MM.1S (cell line): ENCODE results near the gene GNPTAB.

Experiments
- DNase-seq: peaks from one replicate; pipeline ENCODE4 v3.0.0-alpha.2; 2015
- H2AFZ ChIP-seq: fragments of 300-600 bp; sonication (generic); 2 replicates; pipeline ENCODE4 v1.6.0; 2016; ENCODE audit warnings: antibody characterized with exemption, low read length
- H3F3A ChIP-seq: fragments of 300-600 bp; sonication (generic); 2 replicates; pipeline ENCODE4 v1.6.1; 2016; ENCODE audit warnings: mild to moderate bottlenecking, antibody characterized with exemption, low read length, moderate library complexity, mixed read lengths; ENCODE audit not compliant: insufficient read depth
- H3K27ac ChIP-seq: fragments of 300-600 bp; sonication (generic); 2 replicates; pipeline ENCODE4 v1.5.1; 2016; ENCODE audit warnings: mild to moderate bottlenecking, low read length
- H3K27me3 ChIP-seq: fragments of 300-600 bp; sonication (generic); replicated peaks from 2 replicates; pipeline ENCODE4 v1.6.0; 2016; ENCODE audit warnings: low read length; ENCODE audit not compliant: insufficient read depth
- H3K36me3 ChIP-seq: fragments of 300-600 bp; sonication (generic); replicated peaks from 2 replicates; pipeline ENCODE4 v1.6.1; 2016; ENCODE audit warnings: mild to moderate bottlenecking, low read length, mixed read lengths; ENCODE audit not compliant: insufficient read depth
- H3K4me1 ChIP-seq: fragments of 300-600 bp; sonication (generic); 2 replicates; pipeline ENCODE4 v1.6.1; 2016; ENCODE audit warnings: low read length, mixed read lengths
- H3K4me2 ChIP-seq: fragments of 300-600 bp; sonication (generic); 2 replicates; pipeline ENCODE4 v1.6.0; 2016; ENCODE audit warnings: low read depth, low read length
- H3K4me3 ChIP-seq: fragments of 300-600 bp; sonication (generic); 2 replicates; pipeline ENCODE4 v1.5.1; 2016; ENCODE audit warnings: low read length, mixed read lengths
- H3K79me2 ChIP-seq: fragments of 300-600 bp; sonication (generic); 2 replicates; pipeline ENCODE4 v1.6.1; 2016; ENCODE audit warnings: mixed run types, low read length, mixed read lengths
- H3K9ac ChIP-seq: fragments of 300-600 bp; sonication (generic); 2 replicates; pipeline ENCODE4 v1.6.1; 2016; ENCODE audit warnings: low read length, mixed read lengths
- H3K9me2 ChIP-seq: fragments of 300-600 bp; sonication (generic); replicated peaks from 2 replicates; pipeline ENCODE4 v1.6.1; 2016; ENCODE audit warnings: mild to moderate bottlenecking, low read length, mixed read lengths; ENCODE audit not compliant: insufficient read depth
- H3K9me3 ChIP-seq: fragments of 300-600 bp; sonication (generic); replicated peaks from 2 replicates; pipeline ENCODE4 v1.6.1; 2016; ENCODE audit warnings: mild to moderate bottlenecking, low read length, mixed read lengths; ENCODE audit not compliant: insufficient read depth
- H4K20me1 ChIP-seq: fragments of 300-600 bp; sonication (generic); 2 replicates; pipeline ENCODE4 v1.6.1; 2016; ENCODE audit warnings: mild to moderate bottlenecking, low read length, moderate library complexity, mixed read lengths; ENCODE audit not compliant: insufficient read depth
- EZH2 ChIP-seq: fragments of 300-600 bp; sonication (generic); optimal IDR thresholded peaks from 2 replicates; pipeline ENCODE3; 2017; ENCODE audit warnings: low read depth, mild to moderate bottlenecking, antibody characterized with exemption, low read length, mixed read lengths
- EZH2phosphoT487 ChIP-seq: fragments of 300-600 bp; sonication (generic); IDR thresholded peaks from 2 replicates; pipeline ENCODE4 v1.6.1; 2018; ENCODE audit warnings: antibody characterized with exemption, low read length
- TF ChIP-seq, protein P1 (sequence below): fragments of 300-600 bp; sonication (generic); IDR thresholded peaks from 2 replicates; pipeline ENCODE4 v1.5.1; 2016; ENCODE audit warnings: antibody characterized with exemption, low read length, mixed read lengths

The GNPTAB gene

GRCh38 chr12:101763246-101763931, 67.4 kb downstream of the GNPTAB start:
- no peak for DNase-seq
- Histone ChIP-seq H3K4me3 (no peak overlapping the region), H3K36me3 (peaks cover 14% of the 10 kb centered on the region; the same call in 1 of the 2 replicates), H3F3A (no peaks in the 10 kb centered on the region), H3K9ac (no peak overlapping the region), H3K27me3 (no peaks in the 10 kb centered on the region), H3K4me1 (0 out of 2 replicates have a peak, but pooled peaks cover 3% of the 10 kb centered on the region), H3K79me2 (no peaks in the 10 kb centered on the region), H3K9me2 (no peaks in the 10 kb centered on the region), H4K20me1 (no peaks in the 10 kb centered on the region), H2AFZ (no peak overlapping the region), H3K27ac (no peak overlapping the region), H3K4me2 (no peak overlapping the region), H3K9me3 (no peaks in the 10 kb centered on the region)
- no peak for TF ChIP-seq EZH2phosphoT487
- TF ChIP-seq, protein P1, sequence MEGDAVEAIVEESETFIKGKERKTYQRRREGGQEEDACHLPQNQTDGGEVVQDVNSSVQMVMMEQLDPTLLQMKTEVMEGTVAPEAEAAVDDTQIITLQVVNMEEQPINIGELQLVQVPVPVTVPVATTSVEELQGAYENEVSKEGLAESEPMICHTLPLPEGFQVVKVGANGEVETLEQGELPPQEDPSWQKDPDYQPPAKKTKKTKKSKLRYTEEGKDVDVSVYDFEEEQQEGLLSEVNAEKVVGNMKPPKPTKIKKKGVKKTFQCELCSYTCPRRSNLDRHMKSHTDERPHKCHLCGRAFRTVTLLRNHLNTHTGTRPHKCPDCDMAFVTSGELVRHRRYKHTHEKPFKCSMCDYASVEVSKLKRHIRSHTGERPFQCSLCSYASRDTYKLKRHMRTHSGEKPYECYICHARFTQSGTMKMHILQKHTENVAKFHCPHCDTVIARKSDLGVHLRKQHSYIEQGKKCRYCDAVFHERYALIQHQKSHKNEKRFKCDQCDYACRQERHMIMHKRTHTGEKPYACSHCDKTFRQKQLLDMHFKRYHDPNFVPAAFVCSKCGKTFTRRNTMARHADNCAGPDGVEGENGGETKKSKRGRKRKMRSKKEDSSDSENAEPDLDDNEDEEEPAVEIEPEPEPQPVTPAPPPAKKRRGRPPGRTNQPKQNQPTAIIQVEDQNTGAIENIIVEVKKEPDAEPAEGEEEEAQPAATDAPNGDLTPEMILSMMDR = no peak
- no peak for TF ChIP-seq EZH2

GRCh38 chr12:101761781-101762180, 69.0 kb downstream of the GNPTAB start:
- Histone ChIP-seq H3K79me2 (no peaks in the 10 kb centered on the region), H3K4me1 (0 out of 2 replicates have a peak, but pooled peaks cover 3% of the 10 kb centered on the region), H3F3A (no peaks in the 10 kb centered on the region), H3K9me2 (no peaks in the 10 kb centered on the region), H3K36me3 (peaks cover 10% of the 10 kb centered on the region; the same call in 1 of the 2 replicates), H3K9ac (no peak overlapping the region), H3K27me3 (no peaks in the 10 kb centered on the region), H3K27ac (no peak overlapping the region), H2AFZ (no peak overlapping the region), H4K20me1 (no peaks in the 10 kb centered on the region), H3K4me2 (no peak overlapping the region), H3K4me3 (no peak overlapping the region), H3K9me3 (no peaks in the 10 kb centered on the region)
- TF ChIP-seq, protein P1 = no peak
- TF ChIP-seq EZH2 = no peak
- no peak for TF ChIP-seq EZH2phosphoT487
- DNase-seq = no peak

- no peaks in the 10 kb centered on the region for H3K9me2 ChIP-seq
- H3K9ac ChIP-seq = no peak overlapping the region
- H4K20me1 ChIP-seq = no peaks in the 10 kb centered on the region
- peaks cover 7% of the 10 kb centered on the region; the same call in 1 of the 2 replicates for H3K36me3 ChIP-seq
- TF ChIP-seq EZH2 = no peak
- TF ChIP-seq EZH2phosphoT487 = no peak
- TF ChIP-seq, protein P1 = no peak
- no peaks in the 10 kb centered on the region for H3K79me2 ChIP-seq
- 0 out of 2 replicates have a peak, but pooled peaks cover 3% of the 10 kb centered on the region for H3K4me1 ChIP-seq
- H3K27ac ChIP-seq = no peak overlapping the region
- no peak overlapping the region for H3K4me2 ChIP-seq
- H3K4me3 ChIP-seq = no peak overlapping the region
- no peak overlapping the region for H2AFZ ChIP-seq
- H3F3A ChIP-seq = no peaks in the 10 kb centered on the region
- no peaks in the 10 kb centered on the region for H3K27me3 ChIP-seq
- no peak for DNase-seq
- no peaks in the 10 kb centered on the region for H3K9me3 ChIP-seq
Observed at GRCh38 chr12:101761350-101761749, 69.4 kb downstream of the GNPTAB start.
